Endothelial cell (in vitro differentiated cells): ENCODE measurements around the gene MYO16. TPM values are rescaled to one million over a fixed set of nuclear protein-coding genes. Genes with fewer than 3 reads are reported as not detected.
A peak's percentile ranks its signal among the peaks of the same experiment; 100 is the strongest.

Experiments used
- DNase-seq: peaks from one replicate; pipeline ENCODE4 v3.0.0; 2021; ENCODE audit warnings: low spot score
- H3K27ac Mint-ChIP-seq: one replicate; pipeline ENCODE4 v1.8.0; 2021; ENCODE audit warnings: mixed read lengths, inconsistent platforms; ENCODE audit not compliant: unreplicated experiment
- H3K27me3 Mint-ChIP-seq: one replicate; pipeline ENCODE4 v1.8.0; 2021; ENCODE audit warnings: mild to moderate bottlenecking, moderate library complexity, mixed read lengths, inconsistent platforms; ENCODE audit not compliant: unreplicated experiment
- H3K36me3 Mint-ChIP-seq: one replicate; pipeline ENCODE4 v1.8.0; 2021; ENCODE audit warnings: mild to moderate bottlenecking, low read depth, mixed read lengths, inconsistent platforms; ENCODE audit not compliant: unreplicated experiment
- H3K4me1 Mint-ChIP-seq: one replicate; pipeline ENCODE4 v1.8.0; 2021; ENCODE audit warnings: mild to moderate bottlenecking, mixed read lengths, inconsistent platforms; ENCODE audit not compliant: unreplicated experiment
- H3K4me3 Mint-ChIP-seq: one replicate; pipeline ENCODE4 v1.8.0; 2021; ENCODE audit warnings: mild to moderate bottlenecking, mixed read lengths, inconsistent platforms; ENCODE audit not compliant: unreplicated experiment
- H3K9me3 Mint-ChIP-seq: one replicate; pipeline ENCODE4 v1.8.0; 2021; ENCODE audit warnings: mixed read lengths, inconsistent platforms; ENCODE audit not compliant: unreplicated experiment
- CTCF ChIP-seq: fragments of 200-600 bp; sonication (generic); IDR thresholded peaks from one replicate; pipeline ENCODE4 v1.5.0; 2021; ENCODE audit warnings: antibody characterized with exemption; ENCODE audit not compliant: unreplicated experiment
- total RNA-seq: library from RNA; stranded (reverse); fragmentation: NEBNext Ultra II Directional; extraction: Animal tissue kit (Norgen Biotek cat#: 25700); gene quantifications from one replicate; pipeline ENCODE4 v1.2.1, GENCODE V29; 2021; ENCODE audit not compliant: unreplicated experiment

The MYO16 gene
- total RNA-seq, 1 donor from 2014 or later = 1.4 TPM

DNA sequence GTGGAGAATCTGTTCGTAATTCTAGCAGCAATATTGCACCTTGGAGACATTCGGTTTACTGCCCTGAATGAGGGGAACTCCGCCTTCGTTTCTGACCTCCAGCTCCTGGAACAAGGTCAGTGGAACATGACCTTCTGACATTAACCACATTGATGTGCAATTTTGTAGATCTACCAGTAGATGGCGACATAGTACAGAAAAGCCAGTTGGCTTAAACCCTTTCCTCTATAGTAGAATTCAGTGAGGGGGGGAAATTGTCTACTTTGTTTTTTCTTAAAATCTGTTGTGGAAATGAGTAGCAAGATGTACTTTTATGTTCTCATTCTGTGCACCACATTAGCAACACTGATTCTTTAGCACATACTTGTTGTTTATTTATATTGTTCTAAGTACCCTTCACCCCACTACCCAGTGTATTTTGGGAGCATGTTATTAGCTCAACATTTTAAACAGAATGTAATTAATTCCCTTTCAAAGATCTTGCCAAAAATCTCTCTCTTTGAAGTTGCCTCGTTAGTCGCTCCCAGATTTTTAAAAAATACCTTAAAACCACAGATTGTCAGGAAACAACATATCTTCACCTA is 332.2 kb downstream of the MYO16 start:
- Mint-ChIP-seq H3K27ac (no peak overlapping the region), H3K36me3 (no peaks in the 10 kb centered on the region), H3K4me1 (peaks cover 15% of the 10 kb centered on the region), H3K9me3 (no peaks in the 10 kb centered on the region), H3K27me3 (no peaks in the 10 kb centered on the region), H3K4me3 (no peak overlapping the region)
- peak; percentile 96 for TF ChIP-seq CTCF
- DNase-seq = no peak

- Mint-ChIP-seq H3K27me3 (no peaks in the 10 kb centered on the region), H3K36me3 (no peaks in the 10 kb centered on the region), H3K9me3 (no peaks in the 10 kb centered on the region), H3K4me1 (peaks cover 15% of the 10 kb centered on the region), H3K27ac (no peak overlapping the region), H3K4me3 (no peak overlapping the region)
- DNase-seq = no peak
- TF ChIP-seq CTCF = no peak
These were observed 333.2 kb downstream of the MYO16 start for GRCh38 chr13:108962654-108963053.

- H3K27me3 Mint-ChIP-seq = no peaks in the 10 kb centered on the region
- no peak for DNase-seq
- H3K4me3 Mint-ChIP-seq = no peak overlapping the region
- no peak overlapping the region for H3K27ac Mint-ChIP-seq
- H3K9me3 Mint-ChIP-seq = no peaks in the 10 kb centered on the region
- no peaks in the 10 kb centered on the region for H3K36me3 Mint-ChIP-seq
- no peak for TF ChIP-seq CTCF
- peaks cover 14% of the 10 kb centered on the region for H3K4me1 Mint-ChIP-seq
These were observed 333.9 kb downstream of the MYO16 start for GRCh38 chr13:108963276-108963810.

- Mint-ChIP-seq H3K27me3 (no peaks in the 10 kb centered on the region), H3K4me3 (no peak overlapping the region), H3K4me1 (peaks cover 13% of the 10 kb centered on the region), H3K27ac (no peak overlapping the region), H3K36me3 (no peaks in the 10 kb centered on the region), H3K9me3 (no peaks in the 10 kb centered on the region)
- no peak for DNase-seq
- TF ChIP-seq CTCF = no peak
These were observed 334.6 kb downstream of the MYO16 start for GRCh38 chr13:108963846-108964600.

DNA sequence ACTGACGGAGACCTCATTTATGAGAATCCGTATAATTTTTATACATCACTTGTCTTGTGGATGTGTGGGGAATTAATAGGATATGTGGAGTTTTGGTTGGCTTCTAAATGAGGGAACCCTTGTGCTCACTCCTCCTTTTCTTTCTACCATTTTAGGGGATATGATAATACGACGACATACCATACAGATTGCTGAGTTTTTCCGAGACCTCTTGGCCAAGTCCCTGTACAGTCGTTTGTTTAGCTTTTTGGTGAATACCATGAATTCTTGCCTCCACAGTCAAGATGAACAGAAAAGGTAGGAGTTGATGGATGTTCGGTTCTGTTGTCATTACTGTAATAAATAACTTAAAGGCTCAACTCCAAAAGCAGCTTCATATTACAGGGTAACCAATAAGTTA is 335.2 kb downstream of the MYO16 start:
- no peaks in the 10 kb centered on the region for H3K36me3 Mint-ChIP-seq
- peaks cover 11% of the 10 kb centered on the region for H3K4me1 Mint-ChIP-seq
- no peak overlapping the region for H3K27ac Mint-ChIP-seq
- no peak for DNase-seq
- no peak overlapping the region for H3K4me3 Mint-ChIP-seq
- no peak for TF ChIP-seq CTCF
- H3K9me3 Mint-ChIP-seq = no peaks in the 10 kb centered on the region
- H3K27me3 Mint-ChIP-seq = no peaks in the 10 kb centered on the region
